Stimulated activated CD8-positive, alpha-beta memory T cell treated with anti-CD3 and anti-CD28 coated beads, Interleukin-4, amount 100 ng/mL, for 1 hour (primary cell): ENCODE data around the gene PNKP.

Experiments
- DNase-seq, 2 donors: peaks; one replicate each; pipeline ENCODE4 v3.0.0-alpha.2; 2020; ENCODE audit warnings: low read depth in 2 of 2, low spot score in 1 of 2

PNKP gene

DNA sequence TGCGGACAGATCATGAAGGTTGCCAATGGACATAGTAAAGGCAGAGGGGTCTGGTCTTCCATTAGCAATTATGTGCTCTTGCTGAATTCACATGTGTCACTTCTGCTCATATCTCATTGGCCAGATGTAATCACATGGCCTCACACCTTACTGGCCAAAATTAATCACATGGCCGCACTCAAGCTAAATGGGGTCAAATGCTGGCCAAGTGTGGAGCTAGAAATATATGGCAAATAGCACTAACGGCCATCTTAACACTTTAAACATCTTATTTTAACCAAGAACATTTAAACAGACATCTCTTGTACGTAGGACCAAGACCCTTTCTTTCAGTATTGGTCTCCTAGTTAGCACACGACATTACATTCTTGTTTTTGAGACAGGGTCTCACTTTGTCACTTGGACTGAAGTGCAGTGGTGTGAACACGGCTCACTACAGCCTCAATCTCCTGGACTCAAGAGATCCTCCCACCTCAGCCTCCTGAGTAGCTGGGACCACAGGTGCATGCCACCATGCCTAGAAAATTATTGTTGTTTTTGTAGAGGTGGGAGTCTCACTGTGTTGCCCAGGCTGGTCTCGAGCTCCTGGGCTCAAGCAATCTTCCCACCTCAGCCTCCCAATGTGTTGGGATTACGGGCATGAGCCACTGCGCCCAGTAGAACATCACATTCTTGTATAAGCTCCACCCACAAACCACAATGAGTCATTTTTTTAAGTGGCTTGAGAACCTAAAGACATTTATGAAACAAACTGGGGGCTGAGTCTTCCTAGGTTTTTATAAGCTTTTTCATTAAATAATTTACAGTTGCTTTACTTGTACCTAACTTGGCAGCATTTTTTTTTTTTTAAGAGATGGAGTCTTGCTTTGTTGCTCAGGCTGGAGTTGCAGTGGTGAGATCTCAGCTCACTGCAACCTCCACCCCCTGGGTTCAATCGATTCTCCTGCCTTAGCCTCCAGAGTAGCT, 19.4 kb downstream of the PNKP start:
- DNase-seq, result no peak

DNA sequence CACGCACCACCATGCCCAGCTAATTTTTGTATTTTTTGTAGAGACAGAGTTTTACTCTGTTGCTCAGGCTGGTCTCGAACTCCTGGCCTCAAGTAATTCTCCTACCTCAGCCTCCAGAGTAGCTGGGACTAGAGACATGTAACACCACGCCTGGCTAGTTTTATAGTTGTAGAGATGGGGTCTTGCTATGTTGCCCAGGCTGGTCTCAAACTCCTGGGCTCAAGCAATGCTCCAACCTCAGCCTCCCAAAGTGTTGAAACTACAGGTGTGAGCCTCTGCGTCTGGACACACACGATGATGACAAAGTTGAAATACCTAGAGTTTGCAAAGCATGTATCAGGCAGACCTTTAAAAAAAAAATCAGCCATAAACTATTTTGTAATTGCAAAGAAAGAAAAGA, 21.0 kb downstream of the PNKP start:
- DNase-seq, result no peak

DNA sequence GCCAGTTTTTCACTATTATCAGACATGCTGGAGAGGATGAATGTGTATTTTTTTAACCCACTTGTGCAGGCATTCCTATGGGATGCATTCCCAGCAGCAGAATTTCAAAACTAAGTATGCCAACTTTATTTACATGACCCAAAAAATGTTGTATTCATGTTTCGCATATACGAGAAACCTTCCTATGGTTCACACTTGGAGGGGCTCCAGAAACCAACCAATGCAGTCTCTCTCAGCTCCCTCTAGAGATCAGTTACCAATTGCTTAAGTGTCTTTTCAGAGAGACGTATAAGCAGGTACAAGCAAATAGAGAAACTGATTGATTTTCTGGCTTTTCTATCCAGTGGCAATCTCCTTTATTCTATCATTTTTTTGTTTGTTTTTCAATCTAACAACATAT, 22.0 kb downstream of the PNKP start:
- no peak for DNase-seq

DNA sequence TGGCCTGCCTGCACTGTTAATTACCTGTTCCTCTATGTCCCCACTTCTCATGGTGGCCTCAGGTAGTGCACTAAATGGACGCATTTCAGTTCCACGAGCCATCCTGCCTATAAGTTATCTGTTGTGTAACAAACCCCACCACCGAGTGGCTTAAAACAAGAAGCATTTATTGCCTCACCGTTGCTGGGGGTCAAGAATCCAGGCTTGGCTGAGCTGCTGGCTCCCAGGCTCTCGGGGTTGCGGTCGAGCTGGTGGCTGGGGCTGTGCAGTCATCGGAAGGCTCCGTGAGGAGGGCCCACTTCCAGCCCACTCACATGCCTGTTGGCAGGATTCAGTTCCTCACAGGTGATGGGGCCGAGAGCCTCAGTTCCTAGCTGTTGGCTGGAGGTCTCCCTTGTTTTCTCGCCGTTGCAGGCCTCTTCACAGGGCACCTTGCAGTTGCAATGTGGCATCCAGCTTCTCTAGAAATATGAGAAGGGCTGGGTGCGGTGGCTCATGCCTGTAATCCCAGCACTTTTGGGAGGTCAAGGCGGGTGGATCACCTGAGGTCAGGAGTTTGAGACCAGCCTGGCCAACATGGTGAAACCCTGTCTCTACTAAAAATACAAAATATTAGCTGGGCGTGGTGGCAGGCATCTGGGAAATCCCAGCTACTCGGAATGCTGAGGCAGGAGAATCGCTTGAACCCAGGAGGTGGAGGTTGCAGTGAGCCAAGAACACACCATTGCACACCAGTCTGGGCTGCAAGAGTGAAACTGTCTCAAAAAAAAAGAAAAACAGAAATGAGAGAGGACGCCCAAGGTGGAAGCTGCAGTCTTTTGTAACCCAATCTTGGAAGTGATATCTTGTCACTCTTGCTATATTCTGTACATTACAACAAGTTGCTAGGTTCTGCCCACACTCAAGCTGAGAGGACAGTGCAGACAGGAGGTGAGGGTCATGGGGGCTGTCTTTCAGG, 23.0 kb downstream of the PNKP start:
- no peak for DNase-seq

DNA sequence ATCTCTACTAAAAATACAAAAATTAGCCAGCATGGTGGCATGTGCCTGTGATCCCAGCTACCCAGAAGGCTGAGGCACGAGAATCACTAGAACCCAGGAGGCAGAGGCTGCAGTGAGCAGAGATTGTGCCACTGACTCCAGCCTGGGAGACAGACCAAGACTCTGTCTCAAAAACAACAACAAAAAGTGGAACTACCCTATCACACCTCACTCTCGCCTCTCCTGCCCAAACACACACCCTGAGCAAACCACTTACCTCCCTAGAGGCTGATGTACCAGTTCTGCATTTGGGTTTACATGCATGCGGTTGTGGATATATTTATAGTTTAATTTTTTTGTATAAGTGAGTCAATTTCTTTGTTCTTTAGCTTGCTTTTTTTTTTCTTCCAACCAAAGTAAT, 24.1 kb downstream of the PNKP start:
- no peak for DNase-seq

DNA sequence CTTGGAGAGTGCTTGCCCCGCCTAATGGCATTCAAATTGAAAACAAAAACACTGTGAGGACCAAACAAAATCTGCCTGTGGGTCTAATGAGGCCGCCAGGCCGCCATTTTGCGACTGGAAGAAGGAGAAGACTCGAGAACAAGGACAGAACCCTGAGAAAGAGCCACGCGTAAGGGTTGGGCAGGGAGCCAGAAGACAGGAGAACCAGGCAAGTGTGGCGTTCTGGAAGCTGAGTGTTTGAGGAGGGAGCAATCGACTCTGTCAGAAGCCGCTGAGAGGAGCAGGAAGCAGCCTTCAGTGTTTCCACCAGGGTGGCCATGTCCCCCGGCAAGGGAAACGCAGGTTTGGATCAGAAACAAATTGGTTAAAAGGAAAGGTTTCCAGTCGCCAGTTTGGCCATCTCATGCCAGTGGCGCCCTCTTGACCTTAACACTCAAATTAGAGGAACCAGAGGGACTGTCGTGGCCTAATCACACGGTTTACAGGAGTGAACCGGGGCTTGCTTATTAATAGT, 26.6 kb downstream of the PNKP start:
- DNase-seq, result no peak

DNA sequence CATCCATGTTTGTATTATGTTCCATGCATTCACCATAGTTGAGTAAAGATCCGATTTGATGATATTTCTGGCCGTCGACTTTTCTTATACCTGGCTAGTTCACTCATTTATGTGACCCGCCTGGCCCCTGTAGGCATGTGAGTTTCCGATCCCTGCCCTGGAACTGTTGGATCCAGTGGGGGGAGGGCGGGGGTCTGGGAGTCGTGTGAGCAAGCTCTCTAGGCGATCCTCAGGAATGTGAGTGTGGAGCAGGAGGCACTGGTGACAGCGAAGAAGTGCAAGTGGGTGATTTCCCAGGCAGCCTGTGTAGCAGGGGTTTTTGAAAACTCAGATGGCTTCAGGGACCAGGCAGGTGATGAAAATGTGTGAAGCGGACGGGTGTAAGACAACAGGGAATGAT, 27.1 kb downstream of the PNKP start:
- DNase-seq, result no peak

DNA sequence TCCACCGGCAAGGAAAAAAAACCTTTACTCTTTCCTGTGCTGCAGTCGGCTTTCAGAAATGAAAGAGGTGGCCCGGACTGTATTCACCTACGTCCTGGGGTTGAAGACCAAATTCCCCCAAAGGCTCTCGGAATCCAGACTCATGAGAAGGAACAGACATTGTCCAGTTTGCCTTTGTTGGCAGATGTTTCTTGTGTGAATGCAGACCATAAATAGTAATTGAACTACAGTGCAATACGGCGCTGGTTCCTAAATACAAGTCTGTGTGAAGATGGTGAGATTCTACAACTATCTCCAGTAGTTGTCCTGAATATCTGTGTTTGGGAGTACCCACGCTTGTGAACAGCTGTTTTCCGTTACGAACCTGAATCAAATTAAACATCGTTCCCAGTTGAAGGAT, 27.7 kb downstream of the PNKP start:
- DNase-seq, result no peak

DNA sequence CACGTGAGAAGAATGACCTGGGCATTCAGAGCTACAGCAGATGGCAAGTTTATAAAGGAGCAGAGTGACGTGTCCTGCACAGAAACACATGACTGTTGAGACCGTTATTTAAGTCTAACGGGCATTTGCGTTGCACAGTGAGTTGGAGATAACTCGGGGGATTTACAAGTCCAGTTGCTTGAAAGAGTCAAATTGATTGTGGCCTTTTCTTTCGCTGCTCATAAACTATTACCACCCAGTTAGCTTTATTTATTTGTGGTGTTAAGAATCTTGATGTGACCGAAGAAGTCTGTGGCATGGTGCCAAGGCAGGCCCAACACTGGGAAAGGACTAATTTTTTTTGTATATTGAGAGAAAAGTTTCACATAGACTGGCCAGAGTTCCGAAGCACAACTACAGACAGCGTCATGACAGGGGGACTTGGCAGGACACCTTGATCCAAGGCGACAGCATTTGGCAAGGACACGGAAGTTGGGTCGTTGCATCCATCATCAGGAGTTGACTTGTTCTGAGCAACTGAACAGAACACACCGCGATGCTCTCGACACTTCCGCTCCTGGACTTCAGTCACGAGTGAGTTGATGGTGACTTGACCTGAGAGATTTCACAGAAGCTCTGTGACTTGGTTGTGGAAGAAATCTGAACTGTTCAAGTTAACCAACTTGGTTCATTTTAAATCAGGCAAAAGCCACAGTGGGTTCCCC, 28.3 kb downstream of the PNKP start:
- no peak for DNase-seq

DNA sequence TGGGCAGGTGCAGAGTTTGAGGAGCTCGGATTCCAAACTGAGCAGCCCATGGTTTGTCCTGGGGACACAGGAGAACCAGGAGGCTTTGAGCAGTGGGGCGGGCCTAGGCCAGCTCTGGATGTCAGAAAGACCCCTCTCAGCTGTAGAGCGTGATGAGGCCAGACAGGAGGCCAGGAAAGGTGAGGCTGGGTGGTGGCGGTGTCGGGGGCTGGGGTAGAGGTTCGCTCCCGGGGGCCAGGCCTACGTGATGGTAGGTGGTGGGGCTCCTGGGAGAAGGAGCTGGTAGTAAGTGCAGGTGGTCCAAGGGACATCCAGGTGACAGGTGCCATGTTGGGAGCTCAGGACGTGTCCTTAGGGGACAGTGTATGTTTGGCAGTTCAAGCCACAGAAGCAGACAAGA, 30.0 kb downstream of the PNKP start:
- DNase-seq, result no peak

DNA sequence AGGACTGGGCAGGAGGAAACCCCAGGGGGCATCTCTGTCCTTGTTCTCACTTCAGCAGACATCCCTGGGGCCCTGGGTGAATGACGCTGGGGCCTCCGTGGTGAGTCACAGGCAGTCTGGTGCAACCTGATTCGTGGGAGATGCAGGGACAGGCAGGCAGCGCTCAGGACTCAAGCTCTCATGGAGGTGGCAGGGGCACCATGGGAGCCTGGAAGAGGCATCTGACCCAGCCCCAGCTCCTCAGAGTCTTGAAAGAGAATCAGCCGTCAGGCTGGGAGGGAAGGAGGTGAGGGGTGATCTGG, 30.4 kb downstream of the PNKP start:
- no peak for DNase-seq

DNA sequence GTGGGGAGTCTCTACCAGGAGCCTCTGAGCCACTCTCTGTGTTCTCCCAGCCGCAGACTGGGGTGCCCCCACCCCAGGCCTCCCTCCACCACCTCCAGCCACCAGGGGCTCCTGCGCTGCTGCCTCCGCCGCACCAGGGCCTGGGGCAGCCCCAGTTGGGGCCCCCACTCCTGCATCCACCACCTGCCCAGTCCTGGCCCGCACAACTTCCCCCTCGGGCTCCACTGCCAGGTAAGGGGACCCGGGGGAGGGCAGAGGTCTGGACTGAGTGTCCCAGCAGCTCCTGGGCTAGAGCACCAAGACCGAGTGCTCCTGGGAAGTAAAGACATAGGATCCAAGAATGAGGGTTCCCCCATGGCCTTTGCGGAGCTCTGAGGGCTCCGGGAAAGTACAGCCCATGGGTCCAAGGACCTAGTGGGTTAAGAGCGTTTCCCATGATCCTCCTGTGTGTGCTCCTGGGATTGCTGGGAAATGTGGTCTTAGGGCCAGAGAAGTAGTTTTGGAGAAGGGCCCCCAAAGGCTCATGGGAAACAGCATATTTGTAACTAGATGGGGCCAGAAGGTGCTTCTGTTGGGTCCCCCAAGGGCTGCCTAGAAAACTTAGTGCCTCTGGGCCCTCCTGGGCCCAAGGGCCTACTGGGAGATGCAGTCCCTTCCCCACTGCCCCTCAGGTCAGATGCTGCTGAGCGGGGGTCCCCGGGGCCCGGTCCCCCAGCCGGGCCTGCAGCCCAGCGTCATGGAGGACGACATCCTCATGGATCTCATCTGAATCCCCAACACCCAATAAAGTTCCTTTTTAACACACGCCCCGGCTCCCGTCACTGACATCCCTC, 31.0 kb downstream of the PNKP start:
- no peak for DNase-seq

DNA sequence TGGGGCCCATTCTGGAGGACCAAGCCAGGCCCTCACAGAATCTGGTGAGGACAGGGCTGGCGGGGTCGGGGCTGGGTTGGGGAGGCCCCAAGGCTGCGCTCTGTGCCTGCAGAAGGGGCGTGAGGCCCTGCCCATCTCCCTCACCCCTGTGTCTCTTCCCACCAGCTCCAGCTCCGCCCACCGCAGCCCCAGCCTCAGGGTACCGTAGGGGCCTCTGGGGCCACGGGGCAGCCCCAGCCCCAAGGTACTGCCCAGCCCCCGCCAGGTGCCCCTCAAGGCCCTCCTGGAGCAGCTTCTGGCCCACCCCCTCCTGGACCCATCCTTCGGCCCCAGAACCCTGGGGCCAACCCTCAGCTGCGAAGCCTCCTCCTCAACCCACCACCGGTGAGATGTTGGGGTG, 31.8 kb downstream of the PNKP start:
- no peak for DNase-seq

DNA sequence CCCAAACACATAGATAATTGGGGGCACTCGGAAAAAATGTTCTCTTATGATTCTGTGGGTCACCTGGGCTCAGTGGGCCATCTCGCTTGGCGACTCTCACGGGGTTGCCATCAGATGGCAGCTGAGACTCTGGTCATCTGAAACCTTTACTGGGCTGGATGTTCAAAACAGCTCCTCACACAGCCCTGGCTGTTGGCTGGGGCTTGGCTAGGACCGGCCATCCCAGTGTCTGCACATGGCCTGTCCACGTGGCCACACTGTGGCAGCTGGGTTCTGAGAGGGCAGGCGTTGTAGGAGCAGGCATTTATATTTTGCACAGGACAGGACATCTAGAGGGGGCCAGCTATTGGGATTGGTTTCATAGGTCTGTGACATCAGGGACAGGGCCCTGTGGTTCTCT, 33.8 kb downstream of the PNKP start:
- no peak for DNase-seq

DNA sequence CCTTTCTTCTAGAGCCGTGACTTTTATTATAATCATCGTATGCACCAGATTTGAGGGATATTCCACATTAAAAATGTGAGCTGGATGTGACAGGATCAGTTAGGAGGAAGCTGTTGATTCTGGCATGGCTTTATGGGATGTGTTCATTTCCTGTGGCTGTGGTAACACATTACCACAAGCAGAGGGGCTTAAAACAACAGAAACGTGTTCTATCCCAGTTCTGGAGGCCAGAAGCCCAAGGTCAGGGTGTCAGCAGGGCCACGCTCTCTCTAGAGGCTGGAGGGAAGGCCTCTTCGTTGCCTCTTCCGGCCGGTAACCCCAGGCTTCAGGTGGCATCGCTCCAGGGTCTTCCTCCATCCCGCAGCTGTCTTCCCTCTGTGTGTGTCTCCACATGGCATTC, 34.8 kb downstream of the PNKP start:
- no peak for DNase-seq

DNA sequence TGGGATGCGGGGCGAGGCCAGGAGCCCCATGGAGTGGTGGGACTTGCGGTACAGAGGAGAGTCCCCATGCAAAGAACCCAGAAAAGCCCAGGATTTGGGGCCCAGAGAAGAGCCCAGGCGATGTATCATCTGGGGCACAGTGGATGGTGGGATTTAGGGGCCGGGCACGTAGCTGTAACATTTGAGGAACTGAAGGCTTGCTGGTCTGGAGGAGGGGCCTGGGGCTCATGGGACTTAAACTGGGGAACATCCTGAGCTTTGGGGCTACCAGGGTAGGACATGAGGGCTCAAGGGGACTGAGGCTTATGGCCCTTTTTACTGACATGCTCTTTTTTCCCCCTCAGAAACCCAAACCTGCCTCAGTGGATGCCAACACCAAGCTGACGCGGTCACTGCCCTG, 35.8 kb downstream of the PNKP start:
- DNase-seq, result no peak

DNA sequence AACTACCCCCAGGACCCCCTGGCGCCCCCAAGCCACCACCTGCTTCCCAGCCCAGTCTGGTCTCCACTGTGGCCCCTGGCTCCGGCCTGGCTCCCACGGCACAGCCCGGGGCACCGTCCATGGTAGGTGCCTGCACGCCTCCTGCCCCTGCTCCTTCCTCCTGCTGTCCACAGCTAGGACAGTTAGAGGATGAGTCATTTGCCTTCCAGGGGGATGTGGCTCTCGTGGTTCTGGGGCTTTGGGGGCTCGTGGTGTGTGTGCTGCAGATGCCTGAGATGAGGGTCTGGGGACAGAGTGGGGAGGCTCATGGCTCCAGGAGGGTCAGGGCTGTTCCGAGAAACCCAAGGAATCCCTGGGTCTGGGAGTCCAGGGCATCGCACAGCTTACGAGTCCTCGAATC, 36.6 kb downstream of the PNKP start:
- DNase-seq, result no peak

DNA sequence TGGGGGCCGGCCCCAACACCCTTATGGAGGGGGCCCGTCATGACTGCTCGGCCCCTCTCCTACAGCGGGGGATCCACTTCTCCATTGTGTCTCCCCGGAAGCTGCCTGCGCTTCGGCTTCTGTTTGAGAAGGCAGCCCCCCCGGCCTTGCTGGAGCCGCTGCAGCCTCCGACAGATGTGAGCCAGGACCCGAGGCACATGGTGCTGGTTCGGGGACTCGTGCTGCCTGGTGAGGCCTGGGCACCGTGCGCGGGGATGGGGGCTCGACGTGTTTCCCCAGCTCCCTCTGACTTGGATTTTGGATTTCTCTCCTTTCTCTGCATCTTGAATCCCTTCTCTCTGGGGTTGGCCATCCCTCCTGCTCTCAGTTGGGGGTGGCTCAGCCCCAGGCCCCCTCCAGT, 37.7 kb downstream of the PNKP start:
- DNase-seq, result no peak

DNA sequence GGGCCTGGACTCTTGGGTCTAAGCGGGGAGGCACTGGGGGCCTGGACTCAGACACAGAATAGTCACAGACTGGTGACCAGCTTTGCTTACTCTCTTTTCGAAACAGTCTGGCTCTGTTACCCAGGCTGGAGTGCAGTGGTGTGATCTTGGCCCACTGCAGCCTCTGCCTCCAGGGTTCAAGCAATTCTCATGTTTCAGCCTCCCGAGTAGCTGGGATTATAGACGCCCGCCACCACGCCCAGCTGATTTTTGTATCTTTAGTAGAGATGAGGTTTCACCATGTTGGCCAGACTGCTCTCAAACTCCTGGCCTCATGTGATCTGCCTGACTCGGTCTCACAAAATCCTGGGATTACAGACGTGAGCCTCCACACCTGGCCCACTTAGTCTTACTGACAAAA, 38.2 kb downstream of the PNKP start:
- no peak for DNase-seq

DNA sequence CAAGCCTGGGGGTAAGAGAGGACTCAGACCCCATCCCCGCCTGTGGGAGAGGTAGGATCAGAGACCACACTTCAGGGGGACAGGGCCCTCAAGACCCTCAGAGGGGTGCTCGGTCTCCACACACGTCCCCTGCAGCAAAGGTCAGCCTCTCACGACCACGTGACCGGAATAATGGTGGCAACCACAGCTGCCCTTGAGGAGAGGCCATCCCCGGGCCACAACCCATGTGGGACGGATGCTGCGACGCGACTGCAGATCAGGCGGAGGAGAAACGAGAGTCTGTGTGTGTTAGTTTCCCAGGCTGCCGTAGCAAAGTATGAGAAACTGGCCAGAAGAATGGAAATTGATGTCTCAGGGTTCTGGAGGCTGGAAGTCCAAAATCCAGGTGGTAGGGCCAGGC, 40.3 kb downstream of the PNKP start:
- DNase-seq, result no peak

DNA sequence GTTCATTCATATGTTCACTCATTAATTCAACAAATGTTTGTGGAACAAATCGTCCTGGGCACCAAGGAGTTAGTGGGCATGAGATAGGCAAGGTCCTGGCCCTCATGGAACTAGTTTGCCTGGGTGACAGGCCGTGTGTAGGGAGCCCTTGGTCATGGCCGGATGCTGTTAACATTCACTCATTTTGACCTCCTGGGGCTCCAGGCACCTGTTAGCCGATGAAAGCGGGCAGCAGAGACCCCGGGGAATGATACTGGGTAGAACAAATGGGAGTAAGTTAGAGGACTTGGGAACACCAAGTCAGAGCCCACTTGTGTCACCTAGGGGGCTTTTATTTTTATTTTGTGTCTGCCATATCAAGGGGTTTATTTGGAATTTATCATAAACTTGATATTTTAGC, 42.7 kb downstream of the PNKP start:
- no peak for DNase-seq
